CD8-positive, alpha-beta memory T cell (primary cell): ENCODE data around the gene ZYG11A. TPM values are rescaled to one million over a fixed set of nuclear protein-coding genes. Genes with fewer than 3 reads are reported as not detected.

Experiments
- CTCF ChIA-PET: fragments of 350-600 bp; sonication (Branson Sonifier 250); formaldehyde crosslinking; loops from one replicate; lab custom pipeline; 2021; ENCODE audit warnings: antibody characterized with exemption; lab: Charles Lee
- POLR2A ChIA-PET: fragments of 350-600 bp; sonication (Branson Sonifier 250); formaldehyde crosslinking; loops from one replicate; lab custom pipeline; 2021; ENCODE audit warnings: antibody characterized with exemption; lab: Charles Lee
- DNase-seq, 5 donors: peaks; one replicate each; pipeline versions ENCODE4 v3.0.0 to v3.0.0-alpha.2; 2020 to 2022; ENCODE audit warnings: mixed read lengths in 1 of 5
- H3K27ac ChIP-seq: one replicate; pipeline ENCODE4 v1.7.0; 2013; ENCODE audit warnings: low read depth, mild to moderate bottlenecking, low read length, moderate library complexity
- H3K27me3 ChIP-seq: 2 replicates; pipeline ENCODE4 v1.7.0; 2013; ENCODE audit warnings: low read length, mild to moderate bottlenecking; ENCODE audit not compliant: insufficient read depth, poor library complexity, severe bottlenecking
- H3K36me3 ChIP-seq: 2 replicates; pipeline ENCODE4 v1.7.0; 2013; ENCODE audit warnings: mild to moderate bottlenecking, low read length, moderate library complexity; ENCODE audit not compliant: insufficient read depth
- H3K4me1 ChIP-seq: 2 replicates; pipeline ENCODE4 v1.7.0; 2013; ENCODE audit warnings: mild to moderate bottlenecking, low read length, moderate library complexity; ENCODE audit not compliant: insufficient read depth
- H3K4me3 ChIP-seq: 2 replicates; pipeline ENCODE4 v1.7.0; 2013; ENCODE audit warnings: mild to moderate bottlenecking, low read length
- H3K9me3 ChIP-seq: 2 replicates; pipeline ENCODE4 v1.7.0; 2013; ENCODE audit warnings: mild to moderate bottlenecking, low read length
- H3K27ac Mint-ChIP-seq, 8 donors: one replicate each; pipeline ENCODE4 v1.8.0; 2020 to 2021; ENCODE audit warnings: mixed read lengths in 8 of 8, mild to moderate bottlenecking in 6 of 8, inconsistent platforms in 3 of 8, moderate library complexity in 3 of 8
- H3K27me3 Mint-ChIP-seq, 2 donors: one replicate each; pipeline ENCODE4 v1.8.0; 2020 to 2021; ENCODE audit warnings: mixed read lengths in 2 of 2, mild to moderate bottlenecking in 1 of 2, moderate library complexity in 1 of 2
- H3K36me3 Mint-ChIP-seq, 3 donors: one replicate each; pipeline ENCODE4 v1.8.0; 2020 to 2021; ENCODE audit warnings: mixed read lengths in 3 of 3, inconsistent platforms in 1 of 3, mild to moderate bottlenecking in 1 of 3
- H3K4me1 Mint-ChIP-seq, 3 donors: one replicate each; pipeline ENCODE4 v1.8.0; 2020 to 2021; ENCODE audit warnings: mixed read lengths in 3 of 3, inconsistent platforms in 1 of 3, mild to moderate bottlenecking in 1 of 3
- H3K4me3 Mint-ChIP-seq, 7 donors: one replicate each; pipeline ENCODE4 v1.8.0; 2020 to 2021; ENCODE audit warnings: mixed read lengths in 7 of 7, mild to moderate bottlenecking in 6 of 7, moderate library complexity in 4 of 7, inconsistent platforms in 2 of 7
- H3K9me3 Mint-ChIP-seq, 5 donors: one replicate each; pipeline ENCODE4 v1.8.0; 2020 to 2022; ENCODE audit warnings: mixed read lengths in 5 of 5, mild to moderate bottlenecking in 3 of 5, moderate library complexity in 2 of 5, inconsistent platforms in 1 of 5
- polyA plus RNA-seq: library from polyadenylated mRNA; unstranded; fragments of 300-500 nt; fragmentation: Illumina TruSeq; gene quantifications from one replicate; pipeline ENCODE4 v1.2.3, GENCODE V29; 2021
- total RNA-seq, 2 experiments: library from RNA; stranded (reverse); gene quantifications; one replicate each; pipeline ENCODE4 v1.2.3, GENCODE V29; 2021

Gene ZYG11A
- total and polyA plus RNA-seq, 3 experiments from 2014 or later: 0.04 to 0.07 TPM; not detected in 1

DNA sequence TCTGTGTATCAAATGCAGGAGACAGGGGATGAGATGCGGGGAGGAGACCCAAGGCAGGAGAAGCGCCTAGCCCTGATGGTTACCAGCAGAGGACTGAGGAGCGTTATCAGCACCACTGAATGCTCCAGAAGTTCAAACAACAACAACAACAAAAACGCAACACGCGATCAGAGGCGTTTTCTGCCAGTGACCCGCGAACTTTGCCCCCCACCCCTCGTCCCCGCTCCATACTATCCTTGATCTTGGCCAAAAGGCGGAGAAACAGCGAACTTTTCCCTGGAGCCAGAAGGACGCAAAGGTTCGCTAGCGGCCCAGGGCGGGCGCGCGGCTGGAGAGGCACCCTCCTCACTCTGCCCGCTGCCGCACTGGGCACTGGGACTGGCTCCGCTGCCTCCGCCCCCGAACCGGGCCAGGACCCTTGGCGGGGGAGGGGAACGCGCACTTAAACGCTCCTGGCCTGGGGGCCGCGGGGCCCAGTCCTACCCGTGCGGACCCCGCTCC, 78.3 kb downstream of the ZYG11A start:
- no peaks in the 10 kb centered on the region for H3K36me3 ChIP-seq
- H3K9me3 Mint-ChIP-seq: no peaks in the 10 kb centered on the region
- H3K4me1 ChIP-seq: peaks cover 26% of the 10 kb centered on the region
- peak overlapping the region; percentile 36 for H3K27ac ChIP-seq
- no peaks in the 10 kb centered on the region for H3K36me3 Mint-ChIP-seq
- POLR2A ChIA-PET: interaction anchor here (1.1 to 1.5 kb wide), 2 partner anchors 94 to 368 kb away, joined by 4 read pairs; partner anchors contain the start of gene TUT4
- DNase-seq: no peak
- no peaks in the 10 kb centered on the region for H3K9me3 ChIP-seq
- CTCF ChIA-PET: interaction anchor here (1.1 to 2.1 kb wide), 4 partner anchors 11 to 253 kb away, joined by 3 to 10 read pairs (median 7); no protein-coding TSS in a partner anchor
- peak overlapping the region in 7 of 8 donors; percentile 54 to 86 (median 65) for H3K27ac Mint-ChIP-seq
- H3K27me3 ChIP-seq: no peaks in the 10 kb centered on the region
- H3K4me3 Mint-ChIP-seq: peak overlapping the region; percentile 65 to 88 (median 81)
- no peaks in the 10 kb centered on the region for H3K27me3 Mint-ChIP-seq
- peak overlapping the region; percentile 34 for H3K4me3 ChIP-seq
- H3K4me1 Mint-ChIP-seq: peaks cover 23 to 42% (median 34%) of the 10 kb centered on the region in 3 donors

- DNase-seq: no peak
- peaks cover 0 to 7% (median 0%) of the 10 kb centered on the region in 3 donors for H3K36me3 Mint-ChIP-seq
- ChIA-PET CTCF (no interaction called here), POLR2A (interaction anchor here (0.6 kb wide), 2 partner anchors 100 to 201 kb away, joined by 7 to 10 read pairs; no protein-coding TSS in a partner anchor)
- H3K4me1 Mint-ChIP-seq: peaks cover 27 to 46% (median 39%) of the 10 kb centered on the region in 3 donors
- no peaks in the 10 kb centered on the region for H3K9me3 ChIP-seq
- H3K9me3 Mint-ChIP-seq: peaks cover 0 to 2% (median 0%) of the 10 kb centered on the region in 5 donors
- H3K27me3 ChIP-seq: no peaks in the 10 kb centered on the region
- no peak overlapping the region for H3K4me3 ChIP-seq
- H3K4me3 Mint-ChIP-seq: peak overlapping the region in 2 of 7 donors; percentile 60 to 70
- H3K36me3 ChIP-seq: no peaks in the 10 kb centered on the region
- peaks cover 0 to 1% of the 10 kb centered on the region in 2 donors for H3K27me3 Mint-ChIP-seq
- peaks cover 28% of the 10 kb centered on the region for H3K4me1 ChIP-seq
- H3K27ac Mint-ChIP-seq: no peak overlapping the region
- H3K27ac ChIP-seq: no peak overlapping the region
These were observed 83.0 kb downstream of the ZYG11A start for GRCh38 chr1:52925571-52926005.

- Mint-ChIP-seq H3K4me1 (peaks cover 22 to 37% (median 36%) of the 10 kb centered on the region in 3 donors), H3K4me3 (peak overlapping the region; percentile 84 to 96 (median 91)), H3K9me3 (peaks cover 0 to 2% (median 0%) of the 10 kb centered on the region in 5 donors), H3K27ac (peak overlapping the region in 4 of 8 donors; percentile 11 to 85 (median 52)), H3K36me3 (peaks cover 0 to 7% (median 1%) of the 10 kb centered on the region in 3 donors), H3K27me3 (peaks cover 0 to 1% of the 10 kb centered on the region in 2 donors)
- Histone ChIP-seq H3K27me3 (no peaks in the 10 kb centered on the region), H3K4me3 (peak overlapping the region; percentile 62), H3K36me3 (no peaks in the 10 kb centered on the region), H3K27ac (no peak overlapping the region), H3K4me1 (peaks cover 21% of the 10 kb centered on the region), H3K9me3 (no peaks in the 10 kb centered on the region)
- CTCF ChIA-PET: interaction anchor here (1.3 kb wide), 1 partner anchor 8 kb away, joined by 4 read pairs; no protein-coding TSS in a partner anchor
- DNase-seq: no peak
- POLR2A ChIA-PET: interaction anchor here (0.9 to 1.0 kb wide), 3 partner anchors 8 to 88 kb away, joined by 3 read pairs; no protein-coding TSS in a partner anchor
These were observed 84.3 kb downstream of the ZYG11A start for GRCh38 chr1:52926864-52927211.

- Histone ChIP-seq H3K27ac (peak within 1 kb of the TSS; percentile 49), H3K36me3 (no peaks in the 10 kb centered on the region), H3K4me1 (peaks cover 15% of the 10 kb centered on the region), H3K4me3 (peak within 1 kb of the TSS; percentile 68), H3K27me3 (no peaks in the 10 kb centered on the region), H3K9me3 (no peaks in the 10 kb centered on the region)
- peak within 1 kb of the TSS; percentile 37 to 95 (median 84) for H3K27ac Mint-ChIP-seq
- peak; percentile 64 to 81 (median 71) for DNase-seq
- peaks cover 0 to 1% of the 10 kb centered on the region in 2 donors for H3K27me3 Mint-ChIP-seq
- ChIA-PET CTCF (interaction anchor here (1.3 kb wide), 1 partner anchor 9 kb away, joined by 4 read pairs; no protein-coding TSS in a partner anchor), POLR2A (interaction anchor here (0.6 to 1.0 kb wide), 4 partner anchors 9 to 87 kb away, joined by 3 to 4 read pairs (median 3); no protein-coding TSS in a partner anchor)
- H3K36me3 Mint-ChIP-seq: peaks cover 0 to 7% (median 1%) of the 10 kb centered on the region in 3 donors
- peaks cover 21 to 36% (median 33%) of the 10 kb centered on the region in 3 donors for H3K4me1 Mint-ChIP-seq
- H3K4me3 Mint-ChIP-seq: peak within 1 kb of the TSS; percentile 84 to 96 (median 91)
- H3K9me3 Mint-ChIP-seq: peaks cover 0 to 2% (median 0%) of the 10 kb centered on the region in 5 donors
These were observed 84.9 kb downstream of the ZYG11A start, which contains the start of gene SCP2 for GRCh38 chr1:52927212-52928014. SCP2 (plus strand) TSS chr1:52927276; CDS start chr1:52927397, 121 bp downstream.

DNA sequence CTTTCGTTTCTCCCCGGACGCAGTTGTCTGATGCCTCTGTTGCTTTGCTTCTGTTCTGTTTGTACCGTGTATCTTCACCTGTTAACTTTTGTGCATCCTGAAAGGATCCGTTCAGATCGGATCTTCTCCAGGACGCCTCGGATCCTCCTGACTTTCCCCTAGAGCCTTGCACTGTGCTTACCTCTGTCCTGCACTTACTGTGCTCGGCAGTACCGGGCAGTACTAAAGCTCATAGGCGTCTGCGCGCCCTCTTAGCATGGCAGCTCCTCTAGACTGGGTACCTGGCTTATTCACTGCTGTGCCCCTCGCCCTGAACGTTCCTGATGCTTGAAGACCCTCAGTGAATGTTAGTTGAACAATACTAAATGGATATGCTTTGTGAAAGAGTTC, 85.5 kb downstream of the ZYG11A start:
- peak overlapping the region; percentile 84 to 96 (median 91) for H3K4me3 Mint-ChIP-seq
- no peaks in the 10 kb centered on the region for H3K27me3 ChIP-seq
- H3K27ac Mint-ChIP-seq: peak overlapping the region in 7 of 8 donors; percentile 51 to 95 (median 85)
- peaks cover 0 to 7% (median 1%) of the 10 kb centered on the region in 3 donors for H3K36me3 Mint-ChIP-seq
- H3K27ac ChIP-seq: peak overlapping the region; percentile 13
- peaks cover 12% of the 10 kb centered on the region for H3K4me1 ChIP-seq
- H3K9me3 Mint-ChIP-seq: peaks cover 0 to 2% (median 0%) of the 10 kb centered on the region in 5 donors
- no peaks in the 10 kb centered on the region for H3K36me3 ChIP-seq
- ChIA-PET CTCF (interaction anchor here (1.3 kb wide), 1 partner anchor 9 kb away, joined by 4 read pairs; no protein-coding TSS in a partner anchor), POLR2A (interaction anchor here (0.6 kb wide), 1 partner anchor 29 kb away, joined by 4 read pairs; no protein-coding TSS in a partner anchor)
- no peaks in the 10 kb centered on the region for H3K9me3 ChIP-seq
- DNase-seq: peak in 1 of 5 donors; percentile 20
- peak overlapping the region; percentile 68 for H3K4me3 ChIP-seq
- peaks cover 21 to 33% (median 30%) of the 10 kb centered on the region in 3 donors for H3K4me1 Mint-ChIP-seq
- peaks cover 0 to 1% of the 10 kb centered on the region in 2 donors for H3K27me3 Mint-ChIP-seq

- Histone ChIP-seq H3K36me3 (no peaks in the 10 kb centered on the region), H3K4me1 (peaks cover 12% of the 10 kb centered on the region), H3K9me3 (no peaks in the 10 kb centered on the region), H3K4me3 (no peak overlapping the region), H3K27me3 (no peaks in the 10 kb centered on the region), H3K27ac (no peak overlapping the region)
- peaks cover 0 to 1% of the 10 kb centered on the region in 2 donors for H3K27me3 Mint-ChIP-seq
- peak overlapping the region in 1 of 8 donors; percentile 39 for H3K27ac Mint-ChIP-seq
- ChIA-PET POLR2A (no interaction called here), CTCF (no interaction called here)
- H3K4me3 Mint-ChIP-seq: peak overlapping the region in 2 of 7 donors; percentile 7 to 91
- peaks cover 0 to 2% (median 0%) of the 10 kb centered on the region in 5 donors for H3K9me3 Mint-ChIP-seq
- H3K4me1 Mint-ChIP-seq: peaks cover 21 to 33% (median 30%) of the 10 kb centered on the region in 3 donors
- peaks cover 0 to 7% (median 1%) of the 10 kb centered on the region in 3 donors for H3K36me3 Mint-ChIP-seq
- DNase-seq: no peak
These were observed 86.5 kb downstream of the ZYG11A start for GRCh38 chr1:52929019-52929418.

GRCh38 chr1:52937433-52938182, 95.0 kb downstream of the ZYG11A start:
- no peak overlapping the region for H3K27ac ChIP-seq
- H3K9me3 ChIP-seq: no peaks in the 10 kb centered on the region
- Mint-ChIP-seq H3K36me3 (peaks cover 0 to 7% (median 6%) of the 10 kb centered on the region in 3 donors), H3K4me1 (peaks cover 0 to 6% (median 0%) of the 10 kb centered on the region in 3 donors), H3K27ac (no peak overlapping the region), H3K9me3 (no peaks in the 10 kb centered on the region), H3K27me3 (no peaks in the 10 kb centered on the region), H3K4me3 (no peak overlapping the region)
- H3K27me3 ChIP-seq: no peaks in the 10 kb centered on the region
- no peak overlapping the region for H3K4me3 ChIP-seq
- H3K36me3 ChIP-seq: no peaks in the 10 kb centered on the region
- no peaks in the 10 kb centered on the region for H3K4me1 ChIP-seq
- CTCF ChIA-PET: no interaction called here
- POLR2A ChIA-PET: no interaction called here
- no peak for DNase-seq
